ENCODE data around the gene FCGR1A. TPM values are rescaled to one million over a fixed set of nuclear protein-coding genes. Genes with fewer than 3 reads are reported as not detected.
"Not testable (repeated sequence)": the region's sequence is repeated elsewhere in the genome, so short reads cannot be mapped to it uniquely, and the experiment has no call there.

Gene FCGR1A
- total and polyA plus RNA-seq, 2 donors (not counting 1 experiment from before 2014, with no cell fraction given): 0.10 TPM; not detected in 1

DNA sequence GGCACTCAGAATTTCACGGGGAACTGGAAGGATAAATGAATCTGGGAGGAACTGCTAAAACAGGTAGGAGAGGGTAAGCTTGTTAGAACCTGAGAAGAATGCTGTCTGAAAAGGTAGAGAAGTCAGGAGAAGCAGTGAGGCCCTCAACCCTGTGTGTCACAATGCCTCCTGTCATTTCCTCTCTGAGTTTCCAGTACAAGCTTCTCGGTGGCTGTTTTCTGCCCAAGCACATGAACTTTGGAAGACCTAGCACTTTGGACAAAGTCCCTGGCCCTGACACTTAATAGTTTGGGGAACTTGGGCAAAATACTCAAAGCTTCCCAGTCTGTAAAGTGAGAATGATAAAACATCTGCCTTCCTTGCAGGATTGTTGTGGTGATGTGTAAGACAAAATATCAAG lies 44.1 kb downstream of the FCGR1A start:
- POLR2A ChIA-PET; ATAC-seq (ENCODE audit: low read depth); CTCF ChIA-PET: not testable (repeated sequence)

DNA sequence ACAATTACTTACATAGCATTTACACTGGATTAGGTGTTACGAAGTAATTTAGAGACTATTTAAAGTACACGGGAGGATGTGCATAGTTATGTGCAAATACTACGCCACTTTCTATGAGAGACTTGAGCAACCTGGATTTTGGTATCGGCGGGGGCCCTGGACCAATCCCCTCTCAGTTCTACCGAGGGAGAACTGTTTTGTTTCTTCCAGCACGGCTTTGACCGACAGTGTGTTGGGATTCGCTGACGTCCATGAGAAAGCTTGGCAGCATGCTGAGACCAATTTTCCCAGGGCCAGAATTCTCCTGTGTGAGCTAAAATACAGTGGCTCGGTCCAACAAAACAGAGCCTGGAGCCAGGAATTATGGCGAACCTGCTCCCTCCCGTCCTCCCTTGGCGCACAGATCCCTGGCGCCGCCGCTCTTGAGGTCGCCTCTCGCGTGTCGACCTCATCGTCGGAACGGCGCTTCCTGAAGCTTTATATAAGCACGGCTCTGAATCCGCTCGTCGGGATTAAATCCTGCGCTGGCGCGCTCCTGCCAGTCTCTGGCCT lies 49.3 kb downstream of the FCGR1A start:
- H3K4me2 ChIP-seq (replicated peaks; ENCODE audit: low read depth, low read length, poor library complexity, severe bottlenecking); H2AFZ ChIP-seq (ENCODE audit: insufficient read depth, low read depth, low read length, poor library complexity, severe bottlenecking); H3K27me3 Mint-ChIP-seq; H3K4me1 Mint-ChIP-seq; H3K36me3 ChIP-seq (replicated peaks in 1 of 2; ENCODE audit: control extremely low read depth in 1 of 2, control insufficient read depth in 1 of 2, extremely low read depth in 1 of 2, insufficient read depth in 2 of 2, low read length in 1 of 2); H3K27ac Mint-ChIP-seq; H3K4me3 ChIP-seq (ENCODE audit: control extremely low read depth in 1 of 5, extremely low read depth in 1 of 5, insufficient read depth in 1 of 5, low read depth in 2 of 5, low read length in 4 of 5); CTCF ChIA-PET; H3K4me3 Mint-ChIP-seq; H3K9me3 Mint-ChIP-seq (ENCODE audit: insufficient read depth); ATAC-seq (ENCODE audit: low read depth); H3K27me3 ChIP-seq (replicated peaks in 1 of 4; ENCODE audit: control extremely low read depth in 1 of 4, control insufficient read depth in 3 of 4, insufficient read depth in 4 of 4, low read length in 3 of 4); H4K20me1 ChIP-seq (ENCODE audit: control insufficient read depth, insufficient read depth, low read length, poor library complexity, severe bottlenecking); intact Hi-C loops (cut with micrococcal nuclease); H3K9ac ChIP-seq (ENCODE audit: low read length); H3K27ac ChIP-seq (ENCODE audit: low read length in 2 of 2); POLR2A ChIA-PET; H3K79me2 ChIP-seq (ENCODE audit: control insufficient read depth, insufficient read depth, low read length); H3K9me3 ChIP-seq (ENCODE audit: control extremely low read depth in 1 of 3, control insufficient read depth in 2 of 3, insufficient read depth in 1 of 3, low read length in 2 of 3); H3K4me1 ChIP-seq (ENCODE audit: control insufficient read depth in 2 of 2, insufficient read depth in 2 of 2, low read length in 2 of 2); DNase-seq: not testable (repeated sequence)
- no CpG with 5 or more reads among the region's 32 CpGs for WGBS (ENCODE audit: insufficient coverage)

More for the DNA sequence above, 44.1 kb downstream of the FCGR1A start:
- H3K27ac Mint-ChIP-seq; H3K27ac ChIP-seq (ENCODE audit: low read length in 2 of 2); intact Hi-C loops (cut with micrococcal nuclease); DNase-seq; H3K9ac ChIP-seq (ENCODE audit: low read length); H3K9me3 ChIP-seq (ENCODE audit: control extremely low read depth in 1 of 3, control insufficient read depth in 2 of 3, insufficient read depth in 1 of 3, low read length in 2 of 3); H3K27me3 Mint-ChIP-seq; H3K4me3 Mint-ChIP-seq; H2AFZ ChIP-seq (ENCODE audit: insufficient read depth, low read depth, low read length, poor library complexity, severe bottlenecking); H3K79me2 ChIP-seq (ENCODE audit: control insufficient read depth, insufficient read depth, low read length); H3K4me1 Mint-ChIP-seq; H3K27me3 ChIP-seq (replicated peaks in 1 of 4; ENCODE audit: control extremely low read depth in 1 of 4, control insufficient read depth in 3 of 4, insufficient read depth in 4 of 4, low read length in 3 of 4); H3K4me1 ChIP-seq (ENCODE audit: control insufficient read depth in 2 of 2, insufficient read depth in 2 of 2, low read length in 2 of 2); H3K36me3 ChIP-seq (replicated peaks in 1 of 2; ENCODE audit: control extremely low read depth in 1 of 2, control insufficient read depth in 1 of 2, extremely low read depth in 1 of 2, insufficient read depth in 2 of 2, low read length in 1 of 2); H4K20me1 ChIP-seq (ENCODE audit: control insufficient read depth, insufficient read depth, low read length, poor library complexity, severe bottlenecking); H3K4me2 ChIP-seq (replicated peaks; ENCODE audit: low read depth, low read length, poor library complexity, severe bottlenecking); H3K4me3 ChIP-seq (ENCODE audit: control extremely low read depth in 1 of 5, extremely low read depth in 1 of 5, insufficient read depth in 1 of 5, low read depth in 2 of 5, low read length in 4 of 5); H3K9me3 Mint-ChIP-seq (ENCODE audit: insufficient read depth): not testable (repeated sequence)
- no CpG with 5 or more reads among the region's 2 CpGs for WGBS (ENCODE audit: insufficient coverage)

DNA sequence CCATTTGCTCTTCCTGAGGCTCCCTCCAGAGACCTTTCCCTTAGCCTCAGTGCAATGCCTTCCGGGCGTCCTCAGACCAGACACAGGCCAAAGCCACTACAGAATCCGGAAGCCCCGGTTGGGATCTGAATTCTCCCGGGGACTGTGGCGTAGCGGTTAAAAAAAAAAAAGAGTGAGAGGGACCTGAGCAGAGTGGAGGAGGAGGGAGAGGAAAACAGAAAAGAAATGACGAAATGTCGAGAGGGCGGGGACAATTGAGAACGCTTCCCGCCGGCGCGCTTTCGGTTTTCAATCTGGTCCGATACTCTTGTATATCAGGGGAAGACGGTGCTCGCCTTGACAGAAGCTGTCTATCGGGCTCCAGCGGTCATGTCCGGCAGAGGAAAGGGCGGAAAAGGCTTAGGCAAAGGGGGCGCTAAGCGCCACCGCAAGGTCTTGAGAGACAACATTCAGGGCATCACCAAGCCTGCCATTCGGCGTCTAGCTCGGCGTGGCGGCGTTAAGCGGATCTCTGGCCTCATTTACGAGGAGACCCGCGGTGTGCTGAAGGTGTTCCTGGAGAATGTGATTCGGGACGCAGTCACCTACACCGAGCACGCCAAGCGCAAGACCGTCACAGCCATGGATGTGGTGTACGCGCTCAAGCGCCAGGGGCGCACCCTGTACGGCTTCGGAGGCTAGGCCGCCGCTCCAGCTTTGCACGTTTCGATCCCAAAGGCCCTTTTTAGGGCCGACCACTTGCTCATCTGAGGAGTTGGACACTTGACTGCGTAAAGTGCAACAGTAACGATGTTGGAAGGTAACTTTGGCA lies 50.0 kb downstream of the FCGR1A start:
- DNase-seq; intact Hi-C loops (cut with micrococcal nuclease); CTCF ChIA-PET; H3K4me2 ChIP-seq (replicated peaks; ENCODE audit: low read depth, low read length, poor library complexity, severe bottlenecking); H2AFZ ChIP-seq (ENCODE audit: insufficient read depth, low read depth, low read length, poor library complexity, severe bottlenecking); H3K4me3 Mint-ChIP-seq; H3K4me1 Mint-ChIP-seq; H3K27me3 ChIP-seq (replicated peaks in 1 of 4; ENCODE audit: control extremely low read depth in 1 of 4, control insufficient read depth in 3 of 4, insufficient read depth in 4 of 4, low read length in 3 of 4); H3K9me3 ChIP-seq (ENCODE audit: control extremely low read depth in 1 of 3, control insufficient read depth in 2 of 3, insufficient read depth in 1 of 3, low read length in 2 of 3); H3K4me3 ChIP-seq (ENCODE audit: control extremely low read depth in 1 of 5, extremely low read depth in 1 of 5, insufficient read depth in 1 of 5, low read depth in 2 of 5, low read length in 4 of 5); H3K4me1 ChIP-seq (ENCODE audit: control insufficient read depth in 2 of 2, insufficient read depth in 2 of 2, low read length in 2 of 2); H3K27ac ChIP-seq (ENCODE audit: low read length in 2 of 2); POLR2A ChIA-PET; H3K79me2 ChIP-seq (ENCODE audit: control insufficient read depth, insufficient read depth, low read length); H3K36me3 ChIP-seq (replicated peaks in 1 of 2; ENCODE audit: control extremely low read depth in 1 of 2, control insufficient read depth in 1 of 2, extremely low read depth in 1 of 2, insufficient read depth in 2 of 2, low read length in 1 of 2); H3K9me3 Mint-ChIP-seq (ENCODE audit: insufficient read depth); H4K20me1 ChIP-seq (ENCODE audit: control insufficient read depth, insufficient read depth, low read length, poor library complexity, severe bottlenecking); H3K9ac ChIP-seq (ENCODE audit: low read length); H3K27me3 Mint-ChIP-seq; H3K27ac Mint-ChIP-seq: not testable (repeated sequence)
- no CpG with 5 or more reads among the region's 55 CpGs for WGBS (ENCODE audit: insufficient coverage)
- peak; percentile 79 for ATAC-seq (ENCODE audit: low read depth)

DNA sequence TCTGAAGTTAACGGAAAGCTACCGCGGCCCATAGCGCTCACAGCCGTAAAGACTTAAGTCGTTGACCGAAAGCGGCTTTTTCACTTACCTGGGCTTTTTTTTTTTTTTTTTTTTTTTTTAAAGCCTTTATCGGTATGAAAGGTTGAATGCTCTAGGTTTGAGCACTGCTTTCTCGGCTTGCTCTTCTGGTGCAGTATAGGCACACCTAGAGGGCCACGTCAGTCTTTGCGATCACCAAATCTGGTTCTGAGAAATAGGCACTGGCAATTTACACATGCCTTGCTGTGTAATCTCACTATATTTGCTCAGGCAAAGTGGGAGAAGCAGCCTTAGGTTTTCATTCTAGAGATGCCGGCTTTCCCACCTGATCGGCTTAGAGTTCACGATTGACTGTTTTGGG lies 50.6 kb downstream of the FCGR1A start:
- ATAC-seq (ENCODE audit: low read depth); H3K79me2 ChIP-seq (ENCODE audit: control insufficient read depth, insufficient read depth, low read length); H3K9ac ChIP-seq (ENCODE audit: low read length); H3K4me3 ChIP-seq (ENCODE audit: control extremely low read depth in 1 of 5, extremely low read depth in 1 of 5, insufficient read depth in 1 of 5, low read depth in 2 of 5, low read length in 4 of 5); POLR2A ChIA-PET; H3K27me3 Mint-ChIP-seq; DNase-seq; H3K27ac Mint-ChIP-seq; H3K9me3 ChIP-seq (ENCODE audit: control extremely low read depth in 1 of 3, control insufficient read depth in 2 of 3, insufficient read depth in 1 of 3, low read length in 2 of 3); H3K4me1 ChIP-seq (ENCODE audit: control insufficient read depth in 2 of 2, insufficient read depth in 2 of 2, low read length in 2 of 2); H3K27me3 ChIP-seq (replicated peaks in 1 of 4; ENCODE audit: control extremely low read depth in 1 of 4, control insufficient read depth in 3 of 4, insufficient read depth in 4 of 4, low read length in 3 of 4); intact Hi-C loops (cut with micrococcal nuclease); H3K36me3 ChIP-seq (replicated peaks in 1 of 2; ENCODE audit: control extremely low read depth in 1 of 2, control insufficient read depth in 1 of 2, extremely low read depth in 1 of 2, insufficient read depth in 2 of 2, low read length in 1 of 2); H3K27ac ChIP-seq (ENCODE audit: low read length in 2 of 2); H3K4me3 Mint-ChIP-seq; H2AFZ ChIP-seq (ENCODE audit: insufficient read depth, low read depth, low read length, poor library complexity, severe bottlenecking); H3K9me3 Mint-ChIP-seq (ENCODE audit: insufficient read depth); H4K20me1 ChIP-seq (ENCODE audit: control insufficient read depth, insufficient read depth, low read length, poor library complexity, severe bottlenecking); CTCF ChIA-PET; H3K4me1 Mint-ChIP-seq; H3K4me2 ChIP-seq (replicated peaks; ENCODE audit: low read depth, low read length, poor library complexity, severe bottlenecking): not testable (repeated sequence)
- no CpG with 5 or more reads among the region's 15 CpGs for WGBS (ENCODE audit: insufficient coverage)

Measured in B cell (primary cell).